Activated T-helper 1 cell treated with anti-CD3 and anti-CD28 coated beads, Interleukin-12 subunit alpha, Interleukin-12 subunit beta, Interleukin-2, Interleukin-4 antibody, amounts not matched to agents 30 ng/mL and 10 ng/mL and 1 ng/mL, durations not matched to agents 14 hours and 24 hours and 36 hours (primary cell): ENCODE data around the gene TXNDC15. TPM values are rescaled to one million over a fixed set of nuclear protein-coding genes. Genes with fewer than 3 reads are reported as not detected.
A peak's percentile ranks its signal among the peaks of the same experiment; 100 is the strongest.
"Not testable (repeated sequence)": the region's sequence is repeated elsewhere in the genome, so short reads cannot be mapped to it uniquely, and the experiment has no call there.

Source experiments
- DNase-seq: peaks from one replicate; pipeline ENCODE4 v3.0.0; 2021; ENCODE audit warnings: low spot score
- H3K27ac Mint-ChIP-seq: one replicate; pipeline ENCODE4 v1.8.0; 2021; ENCODE audit warnings: mild to moderate bottlenecking, mixed read lengths
- H3K27me3 Mint-ChIP-seq: one replicate; pipeline ENCODE4 v1.8.0; 2022; ENCODE audit warnings: mild to moderate bottlenecking, moderate library complexity, mixed read lengths; ENCODE audit not compliant: insufficient read depth
- H3K36me3 Mint-ChIP-seq: one replicate; pipeline ENCODE4 v1.8.0; 2021; ENCODE audit warnings: low read depth, mixed read lengths
- H3K4me1 Mint-ChIP-seq: one replicate; pipeline ENCODE4 v1.8.0; 2021; ENCODE audit warnings: low read depth, mixed read lengths
- H3K4me3 Mint-ChIP-seq: one replicate; pipeline ENCODE4 v1.8.0; 2021; ENCODE audit warnings: mild to moderate bottlenecking, moderate library complexity, mixed read lengths
- H3K9me3 Mint-ChIP-seq: one replicate; pipeline ENCODE4 v1.8.0; 2021; ENCODE audit warnings: mixed read lengths
- intact Hi-C: fragments of 100-400 bp; cut with micrococcal nuclease; formaldehyde crosslinking; loops from one replicate; pipeline ENCODE4 v1.15.1; 2024
- total RNA-seq: library from RNA; stranded (reverse); gene quantifications from 2 replicates; pipeline ENCODE4 v1.2.3, GENCODE V29; 2022

TXNDC15 gene
- total RNA-seq = 57.1 and 67.2 TPM in 2 replicates

GRCh38 chr5:134873987-134874830 lies at the start of gene TXNDC15:
Gene TXNDC15, plus strand, starts transcription at chr5:134874371. Its CDS starts 57 bp downstream, at chr5:134874428.
- intact Hi-C loops = loop anchor here (1.0 to 10.0 kb wide), 6 partner anchors 29 to 649 kb away; partner anchors contain the start of genes C5orf24, CAMLG, DDX46 and PCBD2
- H3K9me3 Mint-ChIP-seq = no peaks in the 10 kb centered on the region
- no peaks in the 10 kb centered on the region for H3K27me3 Mint-ChIP-seq
- peaks cover 43% of the 10 kb centered on the region for H3K4me1 Mint-ChIP-seq
- peak within 1 kb of the TSS; percentile 98 for H3K27ac Mint-ChIP-seq
- peaks cover 27% of the 10 kb centered on the region for H3K36me3 Mint-ChIP-seq
- peak; percentile 82 for DNase-seq
- peak within 1 kb of the TSS; percentile 100 for H3K4me3 Mint-ChIP-seq

DNA sequence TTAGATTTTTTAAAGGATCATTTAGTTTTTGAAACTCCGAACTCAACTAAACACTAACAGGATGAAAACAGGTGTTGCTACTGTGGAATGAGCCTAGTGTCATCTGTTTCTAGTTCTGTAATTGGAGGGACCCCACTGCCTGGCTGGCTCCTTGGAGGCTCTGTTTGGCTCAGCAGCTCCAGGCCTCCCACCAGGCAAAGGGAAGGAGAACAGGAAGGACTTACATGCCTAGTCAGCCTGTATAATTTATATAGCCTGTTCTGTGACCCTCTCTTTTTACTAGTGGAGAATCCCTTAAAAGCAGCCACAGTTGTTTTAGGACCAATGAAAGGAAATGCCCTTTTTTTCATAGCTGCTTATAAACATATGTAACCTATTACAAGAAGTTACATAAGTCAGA lies 49.5 kb upstream of the TXNDC15 start:
- no peak overlapping the region for H3K27ac Mint-ChIP-seq
- H3K4me3 Mint-ChIP-seq = no peak overlapping the region
- no peaks in the 10 kb centered on the region for H3K4me1 Mint-ChIP-seq
- H3K9me3 Mint-ChIP-seq = no peaks in the 10 kb centered on the region
- intact Hi-C loops = no loop called here
- H3K36me3 Mint-ChIP-seq = peaks cover 23% of the 10 kb centered on the region
- DNase-seq = no peak
- no peaks in the 10 kb centered on the region for H3K27me3 Mint-ChIP-seq

DNA sequence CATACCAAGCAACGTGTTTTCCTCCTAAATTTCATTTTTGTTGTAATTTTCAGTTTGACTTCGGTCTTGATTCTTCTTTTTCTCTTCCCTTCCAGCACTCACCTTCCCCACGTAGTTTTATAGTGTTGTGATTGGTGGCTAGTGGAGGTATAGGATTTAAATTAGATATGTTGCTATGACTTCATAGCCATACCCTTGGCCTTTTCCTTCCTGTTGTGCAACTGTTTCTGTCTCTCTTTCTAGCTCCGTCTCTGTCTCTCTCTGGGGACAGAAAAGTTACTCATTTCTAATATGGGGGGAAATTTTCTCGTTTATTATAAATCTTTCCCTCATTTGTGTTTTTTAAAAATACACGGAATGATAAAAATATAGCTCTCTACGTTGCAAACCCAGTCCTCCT lies 49.0 kb upstream of the TXNDC15 start:
- H3K4me1 Mint-ChIP-seq = no peaks in the 10 kb centered on the region
- H3K27me3 Mint-ChIP-seq = no peaks in the 10 kb centered on the region
- no peak overlapping the region for H3K27ac Mint-ChIP-seq
- H3K36me3 Mint-ChIP-seq = peaks cover 23% of the 10 kb centered on the region
- no peak overlapping the region for H3K4me3 Mint-ChIP-seq
- intact Hi-C loops = no loop called here
- DNase-seq = no peak
- H3K9me3 Mint-ChIP-seq = no peaks in the 10 kb centered on the region

- H3K27me3 Mint-ChIP-seq = no peaks in the 10 kb centered on the region
- intact Hi-C loops = no loop called here
- no peak overlapping the region for H3K27ac Mint-ChIP-seq
- H3K4me3 Mint-ChIP-seq = no peak overlapping the region
- H3K36me3 Mint-ChIP-seq = peaks cover 9% of the 10 kb centered on the region
- no peak for DNase-seq
- no peaks in the 10 kb centered on the region for H3K4me1 Mint-ChIP-seq
- H3K9me3 Mint-ChIP-seq = no peaks in the 10 kb centered on the region
Observed at GRCh38 chr5:134833340-134834032, 40.7 kb upstream of the TXNDC15 start.

- Mint-ChIP-seq H3K36me3 (peaks cover 12% of the 10 kb centered on the region), H3K4me1 (no peaks in the 10 kb centered on the region), H3K27ac (no peak overlapping the region), H3K9me3 (no peaks in the 10 kb centered on the region), H3K4me3 (no peak overlapping the region), H3K27me3 (no peaks in the 10 kb centered on the region)
- no peak for DNase-seq
- intact Hi-C loops = no loop called here
Observed at GRCh38 chr5:134835623-134836022, 38.5 kb upstream of the TXNDC15 start.

DNA sequence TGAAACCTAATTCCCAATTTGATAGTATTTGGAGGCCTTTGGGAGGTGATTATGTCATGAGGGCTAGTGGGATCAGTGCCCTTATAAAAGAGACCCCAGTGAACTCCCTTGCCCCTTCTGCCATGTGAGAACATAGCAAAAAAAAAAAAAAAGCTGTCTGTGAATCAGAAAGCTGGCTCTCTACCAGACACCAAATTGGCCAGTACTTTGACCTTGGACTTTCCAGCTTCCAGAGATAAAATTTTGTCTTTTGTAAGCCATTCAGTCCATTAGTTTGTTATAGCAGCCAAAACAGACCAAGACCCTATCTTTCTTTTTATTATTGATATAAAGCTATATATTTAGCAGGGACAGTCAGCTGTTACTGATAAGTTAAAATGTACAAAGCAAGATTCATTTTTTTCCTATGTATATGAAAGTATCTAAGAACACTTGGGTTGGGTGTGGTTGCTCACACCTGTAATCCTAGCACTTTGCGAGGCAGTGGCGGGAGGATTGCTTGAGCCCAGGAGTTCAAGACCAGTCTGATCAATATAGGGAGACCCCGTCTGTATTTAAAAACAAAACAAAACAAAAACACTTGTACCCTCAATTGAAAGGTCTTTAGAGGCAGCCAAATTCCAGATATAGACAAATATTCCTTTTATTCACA lies 36.5 kb upstream of the TXNDC15 start:
- intact Hi-C loops = no loop called here
- Mint-ChIP-seq H3K27ac (no peak overlapping the region), H3K36me3 (peaks cover 10% of the 10 kb centered on the region), H3K4me3 (no peak overlapping the region), H3K4me1 (no peaks in the 10 kb centered on the region), H3K9me3 (no peaks in the 10 kb centered on the region), H3K27me3 (no peaks in the 10 kb centered on the region)
- no peak for DNase-seq

DNA sequence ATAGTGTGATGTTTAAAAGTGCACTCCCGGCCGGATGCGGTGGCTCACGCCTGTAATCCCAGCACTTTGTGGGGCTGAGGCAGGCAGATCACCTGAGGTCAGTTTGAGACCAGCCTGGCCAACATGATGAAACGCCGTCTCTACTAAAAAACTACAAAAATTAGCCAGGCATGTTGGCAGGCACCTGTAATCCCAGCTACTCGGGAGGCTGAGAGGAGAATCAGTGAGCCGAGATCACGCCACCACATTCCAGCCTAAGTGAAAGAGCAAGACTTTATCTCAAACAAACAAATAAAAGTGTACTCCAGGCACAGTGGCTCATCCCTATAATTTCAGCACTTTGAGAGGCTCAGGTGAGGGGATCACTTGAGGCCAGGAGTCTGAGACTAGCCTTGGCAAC lies 35.8 kb upstream of the TXNDC15 start:
- H3K4me3 Mint-ChIP-seq, H3K27ac Mint-ChIP-seq, DNase-seq, H3K9me3 Mint-ChIP-seq, intact Hi-C loops, H3K4me1 Mint-ChIP-seq, H3K27me3 Mint-ChIP-seq: not testable (repeated sequence)
- H3K36me3 Mint-ChIP-seq = peaks cover 10% of the 10 kb centered on the region

DNA sequence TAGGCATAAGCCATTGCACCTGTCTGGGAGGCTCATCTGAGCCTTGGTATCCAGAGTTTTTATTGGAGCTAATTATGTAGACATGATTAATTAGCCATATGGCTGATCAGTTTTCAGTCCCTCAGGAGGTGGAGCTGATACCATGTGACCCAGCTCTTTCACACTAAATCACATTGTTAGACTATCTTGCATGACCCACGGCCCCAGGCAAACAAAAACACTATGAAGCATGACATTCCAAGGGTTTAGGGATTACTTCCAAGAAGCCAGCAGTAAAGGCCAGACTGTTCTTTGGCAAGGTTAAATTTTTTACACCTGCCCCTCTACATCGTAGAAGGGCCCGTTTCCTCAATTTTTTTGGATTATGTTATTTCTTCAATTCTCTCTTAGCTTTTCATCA lies 33.4 kb upstream of the TXNDC15 start:
- H3K9me3 Mint-ChIP-seq = no peaks in the 10 kb centered on the region
- no peak for DNase-seq
- H3K27ac Mint-ChIP-seq = no peak overlapping the region
- peaks cover 10% of the 10 kb centered on the region for H3K4me1 Mint-ChIP-seq
- no peaks in the 10 kb centered on the region for H3K27me3 Mint-ChIP-seq
- intact Hi-C loops = loop anchor here (10.0 kb wide), 2 partner anchors 316 to 836 kb away; partner anchors contain the start of genes JADE2 and VDAC1
- peaks cover 10% of the 10 kb centered on the region for H3K36me3 Mint-ChIP-seq
- no peak overlapping the region for H3K4me3 Mint-ChIP-seq

DNA sequence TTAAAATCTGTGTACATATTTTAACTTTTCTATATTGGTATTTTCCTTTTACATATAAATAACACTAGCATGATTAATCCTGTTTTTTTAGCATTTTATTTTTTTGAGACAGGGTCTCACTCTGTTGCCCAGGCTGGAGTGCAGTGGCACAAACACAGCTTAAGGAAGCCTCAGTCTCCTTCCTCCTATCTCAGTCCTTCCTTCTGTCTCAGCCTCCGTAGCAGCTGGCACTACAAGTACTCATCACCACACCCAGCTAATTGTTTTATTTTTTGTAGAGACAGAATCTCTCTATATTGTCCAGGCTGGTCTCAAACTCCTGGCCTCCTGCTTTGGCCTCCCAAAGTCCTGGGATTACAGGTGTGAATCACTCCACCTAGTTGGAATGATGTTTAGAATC lies 29.9 kb upstream of the TXNDC15 start:
- H3K4me1 Mint-ChIP-seq = peaks cover 18% of the 10 kb centered on the region

DNA sequence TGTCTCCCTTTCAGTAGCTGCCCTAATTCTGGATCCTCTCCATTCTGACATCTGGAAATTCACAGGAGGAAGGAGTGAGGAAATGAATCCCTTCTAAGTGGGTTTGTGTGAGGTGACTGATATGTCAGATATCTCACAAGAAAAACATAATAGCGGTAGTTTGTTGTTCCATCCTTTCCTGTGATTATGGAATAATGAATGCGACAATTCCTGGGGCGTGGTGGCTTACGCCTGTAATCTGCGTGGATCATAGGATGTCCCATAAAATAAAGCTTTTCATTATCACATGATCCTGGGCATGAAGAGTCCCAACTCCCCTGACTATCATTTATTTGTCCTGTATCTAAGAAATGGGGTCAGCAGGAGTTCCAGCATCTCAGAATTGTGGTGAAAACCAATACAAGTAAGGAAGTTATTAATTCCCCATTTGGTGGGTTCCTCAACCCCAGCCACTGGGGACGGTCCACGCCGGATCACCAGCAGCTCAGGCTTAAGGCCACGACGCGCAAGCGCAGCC lies 28.8 kb upstream of the TXNDC15 start:
- Mint-ChIP-seq H3K4me1 (peaks cover 22% of the 10 kb centered on the region), H3K4me3 (peak overlapping the region; percentile 97), H3K27me3 (no peaks in the 10 kb centered on the region), H3K27ac (peak overlapping the region; percentile 97), H3K36me3 (peaks cover 12% of the 10 kb centered on the region), H3K9me3 (no peaks in the 10 kb centered on the region)
- intact Hi-C loops = loop anchor here (1.0 to 10.0 kb wide), 10 partner anchors 29 to 841 kb away; partner anchors contain the start of genes CAMLG, DDX46, JADE2 and SEC24A
- DNase-seq = no peak

More for the DNA sequence above, 29.9 kb upstream of the TXNDC15 start:
- H3K9me3 Mint-ChIP-seq = no peaks in the 10 kb centered on the region
- no peak overlapping the region for H3K27ac Mint-ChIP-seq
- H3K36me3 Mint-ChIP-seq = peaks cover 10% of the 10 kb centered on the region
- no peak for DNase-seq
- intact Hi-C loops = loop anchor here (2.0 to 10.0 kb wide), 4 partner anchors 319 to 839 kb away; partner anchors contain the start of genes JADE2, SKP1 and VDAC1
- H3K4me3 Mint-ChIP-seq = no peak overlapping the region
- H3K27me3 Mint-ChIP-seq = no peaks in the 10 kb centered on the region

DNA sequence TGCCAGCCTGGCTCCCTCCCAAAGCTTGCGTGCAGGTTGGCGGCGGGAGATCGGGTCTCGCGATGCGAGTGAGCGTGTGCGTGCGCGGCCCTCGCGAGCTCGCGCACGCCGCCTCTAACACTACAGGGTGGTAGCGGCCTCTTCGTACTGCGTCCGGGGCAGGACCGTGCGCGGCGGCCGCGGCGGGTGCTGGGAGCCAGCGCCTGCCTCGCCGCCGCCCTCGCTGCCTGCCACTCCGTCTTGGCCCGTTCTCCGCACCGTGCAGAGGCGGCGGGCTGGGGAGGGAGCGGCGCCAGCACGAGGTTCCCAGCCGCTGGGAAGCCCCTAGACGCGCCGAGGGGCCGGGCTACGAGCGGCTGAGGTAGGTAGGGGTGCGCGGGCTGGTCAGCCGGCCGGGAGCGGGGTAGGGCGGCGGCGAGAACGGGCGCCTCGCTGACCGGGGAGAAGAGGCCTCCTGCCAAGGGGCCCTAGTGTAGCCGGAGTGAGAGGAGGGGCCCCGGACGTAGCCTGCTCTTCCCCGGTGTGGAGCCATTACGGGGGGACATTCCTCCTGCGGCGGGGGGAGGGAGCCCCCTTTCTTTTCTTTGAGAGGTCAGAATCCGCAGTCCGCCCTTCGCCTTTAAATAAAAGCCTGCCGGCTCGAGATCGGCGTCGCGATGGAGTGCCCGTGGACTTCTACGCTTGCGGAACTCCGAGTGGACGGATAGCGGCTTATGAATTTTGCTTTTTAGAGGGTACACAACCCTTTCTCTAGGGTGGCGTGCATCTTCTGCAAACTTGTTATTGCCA lies 28.1 kb upstream of the TXNDC15 start, which contains the start of gene C5orf24:
C5orf24 (plus strand) TSS at position 117 of the 789 bp plus-strand sequence. CDS start 8,933 bp downstream, outside the sequence.
- DNase-seq = peak; percentile 90
- Mint-ChIP-seq H3K36me3 (peaks cover 15% of the 10 kb centered on the region), H3K4me3 (peak within 1 kb of the TSS; percentile 97), H3K9me3 (no peaks in the 10 kb centered on the region), H3K4me1 (peaks cover 25% of the 10 kb centered on the region), H3K27ac (peak within 1 kb of the TSS; percentile 97), H3K27me3 (no peaks in the 10 kb centered on the region)
- intact Hi-C loops = loop anchor here (1.0 to 10.0 kb wide), 12 partner anchors 28 to 841 kb away; partner anchors contain the start of genes CAMLG, DDX46, JADE2 and PPP2CA

GRCh38 chr5:134846641-134846960 lies 27.6 kb upstream of the TXNDC15 start:
- H3K9me3 Mint-ChIP-seq = no peaks in the 10 kb centered on the region
- peak overlapping the region; percentile 97 for H3K27ac Mint-ChIP-seq
- H3K27me3 Mint-ChIP-seq = no peaks in the 10 kb centered on the region
- H3K4me1 Mint-ChIP-seq = peaks cover 31% of the 10 kb centered on the region
- no peak for DNase-seq
- H3K4me3 Mint-ChIP-seq = peak overlapping the region; percentile 97
- peaks cover 20% of the 10 kb centered on the region for H3K36me3 Mint-ChIP-seq
- intact Hi-C loops = loop anchor here (2.0 to 10.0 kb wide), 4 partner anchors 322 to 842 kb away; partner anchors contain the start of genes JADE2, PPP2CA, UBE2B and VDAC1
